Type B pancreatic cell (in vitro differentiated cells): ENCODE data around the gene RAP1A. TPM values are rescaled to one million over a fixed set of nuclear protein-coding genes. Genes with fewer than 3 reads are reported as not detected.
"Not testable (repeated sequence)": the region's sequence is repeated elsewhere in the genome, so short reads cannot be mapped to it uniquely, and the experiment has no call there.

Experiments
- DNase-seq: peaks from one replicate; pipeline ENCODE4 v3.0.0; 2021; ENCODE audit warnings: mixed read lengths; ENCODE audit not compliant: unreplicated experiment; ENCODE audit errors: extremely low spot score
- H3K27ac Mint-ChIP-seq: 2 replicates; pipeline ENCODE4 v1.8.0; 2021; ENCODE audit warnings: mild to moderate bottlenecking, mixed read lengths
- H3K27me3 Mint-ChIP-seq: 2 replicates; pipeline ENCODE4 v1.8.0; 2021; ENCODE audit warnings: mixed read lengths
- H3K36me3 Mint-ChIP-seq: 2 replicates; pipeline ENCODE4 v1.8.0; 2021; ENCODE audit warnings: mixed read lengths
- H3K4me1 Mint-ChIP-seq: one replicate; pipeline ENCODE4 v1.8.0; 2021; ENCODE audit warnings: mixed read lengths; ENCODE audit not compliant: unreplicated experiment
- H3K4me3 Mint-ChIP-seq: 2 replicates; pipeline ENCODE4 v1.8.0; 2021; ENCODE audit warnings: mild to moderate bottlenecking, mixed read lengths
- H3K9me3 Mint-ChIP-seq: 2 replicates; pipeline ENCODE4 v1.8.0; 2021; ENCODE audit warnings: mixed read lengths
- CTCF ChIP-seq: fragments of 200-600 bp; sonication (generic); conservative IDR thresholded peaks from 2 replicates; pipeline ENCODE4 v1.5.0; 2021; ENCODE audit warnings: antibody characterized with exemption, mild to moderate bottlenecking
- total RNA-seq: library from RNA; stranded (reverse); gene quantifications from 2 replicates; pipeline ENCODE4 v1.2.1, GENCODE V29; 2021; ENCODE audit warnings: low replicate concordance

The RAP1A gene
- total RNA-seq, 1 donor from 2014 or later, result 42.3 TPM

- Mint-ChIP-seq H3K4me3 (no peak overlapping the region), H3K9me3 (no peaks in the 10 kb centered on the region), H3K36me3 (no peaks in the 10 kb centered on the region)
Observed at GRCh38 chr1:111630567-111630966, 11.0 kb downstream of the RAP1A start.

GRCh38 chr1:111631502-111631901, 11.9 kb downstream of the RAP1A start:
- no peak for TF ChIP-seq CTCF
- Mint-ChIP-seq H3K27ac (no peak overlapping the region), H3K9me3 (no peaks in the 10 kb centered on the region), H3K27me3 (no peaks in the 10 kb centered on the region), H3K4me3 (no peak overlapping the region), H3K36me3 (no peaks in the 10 kb centered on the region), H3K4me1 (peaks cover 20% of the 10 kb centered on the region)
- no peak for DNase-seq

More at GRCh38 chr1:111630567-111630966, 11.0 kb downstream of the RAP1A start:
- Mint-ChIP-seq H3K27me3 (no peaks in the 10 kb centered on the region), H3K27ac (no peak overlapping the region), H3K4me1 (peaks cover 16% of the 10 kb centered on the region)
- no peak for DNase-seq
- no peak for TF ChIP-seq CTCF

- H3K27me3 Mint-ChIP-seq, H3K27ac Mint-ChIP-seq, H3K4me3 Mint-ChIP-seq, H3K36me3 Mint-ChIP-seq, H3K9me3 Mint-ChIP-seq, DNase-seq: not testable (repeated sequence)
- H3K4me1 Mint-ChIP-seq, result peaks cover 22% of the 10 kb centered on the region
Observed at GRCh38 chr1:111632771-111633170, 13.2 kb downstream of the RAP1A start.

- DNase-seq, result no peak
- H3K4me1 Mint-ChIP-seq, result peaks cover 15% of the 10 kb centered on the region
- no peak for TF ChIP-seq CTCF
- H3K9me3 Mint-ChIP-seq, result no peaks in the 10 kb centered on the region
- H3K27ac Mint-ChIP-seq, result no peak overlapping the region
- H3K27me3 Mint-ChIP-seq, result no peaks in the 10 kb centered on the region
- no peaks in the 10 kb centered on the region for H3K36me3 Mint-ChIP-seq
- no peak overlapping the region for H3K4me3 Mint-ChIP-seq
Observed at GRCh38 chr1:111633736-111634247, 14.2 kb downstream of the RAP1A start.

- H3K27me3 Mint-ChIP-seq, result no peaks in the 10 kb centered on the region
- H3K9me3 Mint-ChIP-seq, result no peaks in the 10 kb centered on the region
- no peaks in the 10 kb centered on the region for H3K36me3 Mint-ChIP-seq
- no peak for TF ChIP-seq CTCF
- no peak overlapping the region for H3K4me3 Mint-ChIP-seq
- H3K27ac Mint-ChIP-seq, result no peak overlapping the region
- no peak for DNase-seq
- H3K4me1 Mint-ChIP-seq, result peaks cover 15% of the 10 kb centered on the region
Observed at GRCh38 chr1:111635324-111636009, 15.9 kb downstream of the RAP1A start.

- DNase-seq, result no peak
- TF ChIP-seq CTCF, result no peak
- H3K27me3 Mint-ChIP-seq, result no peaks in the 10 kb centered on the region
- no peak overlapping the region for H3K27ac Mint-ChIP-seq
- peaks cover 8% of the 10 kb centered on the region for H3K4me1 Mint-ChIP-seq
- no peak overlapping the region for H3K4me3 Mint-ChIP-seq
- H3K9me3 Mint-ChIP-seq, result no peaks in the 10 kb centered on the region
- H3K36me3 Mint-ChIP-seq, result peaks cover 1% of the 10 kb centered on the region
Observed at GRCh38 chr1:111638320-111638719, 18.7 kb downstream of the RAP1A start.
